HT1080 (cell line): Measurements from ENCODE around the gene GATA6. TPM values are rescaled to one million over a fixed set of nuclear protein-coding genes. Genes with fewer than 3 reads are reported as not detected.
A peak's percentile ranks its signal among the peaks of the same experiment; 100 is the strongest.

ENCODE experiments used
- DNase-seq: peaks from one replicate; pipeline ENCODE4 v3.0.0-alpha.2; 2015; ENCODE audit warnings: low read depth
- polyA plus RNA-seq, 2 experiments: library from polyadenylated mRNA; depleted of rRNA; stranded (reverse); fragments of >200 nt; gene quantifications; 2 replicates each; pipeline ENCODE4 v1.2.3, GENCODE V29; 2015
- total RNA-seq: library from RNA; depleted of rRNA; stranded (reverse); fragments of >200 nt; shearing (Covaris generic); gene quantifications from 2 replicates; pipeline ENCODE4 v1.2.3, GENCODE V29; 2014; rRNA removed

GATA6 gene
- 5.5 and 6.8 TPM in 2 replicates for total RNA-seq
- 6.8 and 8.9 TPM in 2 replicates for polyA plus RNA-seq (2015; cell fraction: cytosol; rRNA removed)
- 12.5 and 13.0 TPM in 2 replicates for polyA plus RNA-seq (2015; cell fraction: nucleus; rRNA removed)

DNA sequence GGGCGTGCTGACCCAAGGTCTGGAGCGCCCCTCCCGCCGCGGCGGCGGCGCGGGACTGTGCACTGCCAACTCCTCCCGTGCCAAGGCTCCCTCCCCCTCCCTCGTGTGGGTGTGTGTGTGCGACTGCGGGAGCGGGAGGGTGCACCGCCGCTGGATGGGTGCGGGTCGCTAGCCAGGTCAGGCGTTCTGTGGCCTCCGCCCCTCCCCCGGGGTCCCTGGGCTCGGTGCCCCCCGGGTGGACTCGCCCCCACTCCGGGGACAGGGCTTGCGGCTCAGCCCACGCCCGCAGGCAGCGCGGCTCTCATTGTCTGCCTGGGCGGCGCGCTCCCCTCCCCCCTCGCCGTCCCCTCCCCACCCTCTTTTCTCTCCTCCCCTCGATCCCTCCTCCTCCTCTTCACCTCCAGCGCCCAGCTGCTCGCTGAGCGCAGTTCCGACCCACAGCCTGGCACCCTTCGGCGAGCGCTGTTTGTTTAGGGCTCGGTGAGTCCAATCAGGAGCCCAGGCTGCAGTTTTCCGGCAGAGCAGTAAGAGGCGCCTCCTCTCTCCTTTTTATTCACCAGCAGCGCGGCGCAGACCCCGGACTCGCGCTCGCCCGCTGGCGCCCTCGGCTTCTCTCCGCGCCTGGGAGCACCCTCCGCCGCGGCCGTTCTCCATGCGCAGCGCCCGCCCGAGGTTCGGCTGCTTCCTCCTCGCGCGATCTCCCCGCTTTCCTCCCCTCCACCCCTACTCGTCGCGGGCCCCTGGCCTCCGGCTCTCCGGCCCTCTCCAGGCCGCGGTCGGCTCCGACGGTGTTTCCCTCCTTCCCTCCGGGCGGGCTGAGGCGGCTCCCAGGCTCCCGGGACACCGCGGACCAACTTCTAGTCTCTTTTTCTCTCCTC lies at the start of gene GATA6:
TSS of gene GATA6 (plus strand) at position 579 of the 878 bp plus-strand sequence. CDS start 1,556 bp downstream, outside the sequence.
- peak; percentile 91 for DNase-seq

DNA sequence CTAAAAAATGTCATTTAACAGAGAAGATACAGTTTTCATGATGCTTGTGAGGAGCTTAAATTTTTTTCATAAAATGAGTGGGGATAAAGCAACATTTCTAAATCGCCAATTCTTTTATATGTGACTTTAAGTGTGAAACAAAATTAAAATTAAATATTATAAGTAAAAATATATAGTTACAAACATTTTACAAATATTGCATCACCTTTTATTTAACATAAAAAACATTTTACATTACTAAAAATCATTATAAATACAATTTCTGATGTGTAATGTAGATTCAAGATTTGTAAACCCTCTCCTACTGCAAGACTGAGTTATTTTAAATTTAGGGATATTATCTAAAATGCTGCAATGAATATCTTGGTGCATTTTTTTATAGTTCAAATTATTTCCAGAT lies 44.4 kb upstream of the GATA6 start:
- DNase-seq = no peak

DNA sequence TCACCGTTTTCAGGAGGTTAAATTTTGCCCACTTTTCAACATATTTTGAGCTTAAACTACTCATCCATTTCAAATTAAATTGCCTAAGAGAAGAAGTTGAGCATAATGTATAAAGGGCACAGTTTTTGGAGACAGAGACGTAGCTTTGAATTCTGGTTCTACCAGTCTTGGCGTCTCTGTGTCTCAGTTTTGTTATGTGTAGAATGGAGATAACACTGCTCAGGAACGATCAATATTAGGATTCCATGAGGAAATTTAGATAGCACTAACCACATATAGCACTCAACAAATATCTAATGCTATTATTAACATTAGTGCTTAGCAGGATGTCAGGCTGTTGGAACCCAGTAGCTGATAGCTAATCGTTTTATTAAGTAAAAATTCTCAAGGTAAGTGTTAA lies 40.4 kb upstream of the GATA6 start:
- DNase-seq = no peak

DNA sequence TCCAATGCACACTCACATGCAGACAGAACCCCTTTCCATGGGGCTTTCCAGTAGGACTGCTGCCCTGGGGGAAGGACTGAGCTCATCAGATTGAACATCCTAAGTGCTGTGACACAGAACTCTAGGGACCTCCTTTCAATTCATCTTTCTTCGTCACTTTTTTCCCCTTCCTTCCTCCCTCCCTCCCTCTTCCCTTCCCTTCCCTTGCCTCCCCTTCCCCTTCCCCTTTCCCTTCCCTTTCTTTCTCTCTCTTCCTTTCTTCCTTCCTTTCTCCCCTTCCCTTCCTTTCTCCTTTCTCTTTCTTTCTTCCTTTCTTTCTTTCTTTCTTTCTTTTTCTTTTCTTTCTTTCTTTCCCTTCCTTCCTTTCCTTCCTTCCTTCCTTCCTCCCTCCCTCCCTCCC lies 39.6 kb upstream of the GATA6 start:
- DNase-seq = no peak

DNA sequence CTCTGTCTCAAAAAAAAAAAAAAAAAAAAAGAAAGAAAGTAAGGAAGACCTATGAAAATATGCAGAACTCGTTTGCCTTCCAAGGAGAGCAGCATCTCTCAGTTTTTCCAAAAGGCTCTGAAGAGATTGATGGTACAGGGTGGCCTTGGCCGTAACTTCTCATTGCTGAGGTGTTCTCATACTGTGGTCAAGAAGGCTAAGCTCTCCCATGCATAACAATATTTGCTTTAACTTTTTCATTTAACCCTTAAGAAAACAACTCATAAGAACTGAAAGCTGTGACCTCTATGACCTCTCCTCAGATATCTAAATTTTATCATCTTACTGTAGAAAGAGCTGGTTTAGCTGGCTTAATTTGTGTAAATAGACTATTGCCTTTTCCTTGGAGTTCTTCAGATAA lies 37.1 kb upstream of the GATA6 start:
- no peak for DNase-seq

DNA sequence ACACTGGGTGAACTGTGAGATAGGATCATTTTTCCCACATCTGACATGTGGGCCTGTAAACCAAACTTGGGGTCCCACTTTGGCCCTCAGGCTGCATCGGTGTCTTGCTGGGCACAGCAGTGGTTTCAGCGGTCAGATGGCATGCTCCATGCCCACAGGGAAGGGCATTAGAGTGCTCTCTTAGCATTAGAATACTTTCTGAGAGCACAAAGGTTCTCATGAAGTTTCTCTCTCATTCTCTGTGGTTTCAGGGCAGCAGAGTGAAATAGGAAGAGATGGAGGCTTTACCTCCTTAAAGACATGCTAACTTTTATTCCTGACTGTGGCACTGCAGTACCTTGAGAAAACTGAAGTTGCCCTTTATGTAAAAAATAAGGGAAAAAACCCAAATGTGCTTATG lies 36.6 kb upstream of the GATA6 start:
- DNase-seq = no peak

DNA sequence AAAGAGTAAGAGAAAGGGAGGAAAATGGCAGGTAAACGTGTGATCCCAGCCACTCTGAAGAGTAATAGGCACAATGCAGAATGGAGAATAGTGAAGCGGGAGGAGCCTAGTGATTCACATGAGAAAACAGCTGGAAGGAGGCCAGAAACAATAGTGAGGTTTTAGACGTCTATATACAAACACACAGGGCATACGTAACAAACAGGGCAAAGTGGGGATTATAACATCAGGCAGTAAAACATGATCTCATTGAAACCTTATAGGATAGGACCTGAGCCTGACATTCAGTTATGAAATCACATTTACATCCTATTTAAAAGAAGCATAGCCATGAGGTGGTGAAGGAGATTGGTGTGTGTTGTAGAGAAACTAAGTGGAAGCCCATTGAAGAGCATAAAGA lies 33.0 kb upstream of the GATA6 start:
- peak; percentile 16 for DNase-seq

DNA sequence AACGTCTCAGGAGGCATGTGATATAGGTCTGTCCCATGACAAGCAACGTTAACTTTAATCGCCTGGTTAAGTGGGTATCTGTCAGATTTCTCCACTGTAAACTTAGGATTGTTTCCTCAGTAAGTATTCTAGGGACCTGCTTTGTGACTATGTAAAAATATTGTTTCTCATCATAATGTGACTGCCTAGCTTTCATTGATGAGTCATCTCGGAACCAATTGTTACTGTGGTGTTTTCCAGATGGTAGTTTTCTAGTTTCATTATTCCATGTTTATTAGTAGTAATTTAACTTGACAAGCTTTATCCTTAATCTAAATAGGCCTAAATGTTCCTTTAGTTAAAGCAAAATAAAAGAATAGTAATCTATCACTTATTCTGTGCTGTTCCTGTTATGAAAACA lies 28.2 kb upstream of the GATA6 start:
- DNase-seq = no peak

DNA sequence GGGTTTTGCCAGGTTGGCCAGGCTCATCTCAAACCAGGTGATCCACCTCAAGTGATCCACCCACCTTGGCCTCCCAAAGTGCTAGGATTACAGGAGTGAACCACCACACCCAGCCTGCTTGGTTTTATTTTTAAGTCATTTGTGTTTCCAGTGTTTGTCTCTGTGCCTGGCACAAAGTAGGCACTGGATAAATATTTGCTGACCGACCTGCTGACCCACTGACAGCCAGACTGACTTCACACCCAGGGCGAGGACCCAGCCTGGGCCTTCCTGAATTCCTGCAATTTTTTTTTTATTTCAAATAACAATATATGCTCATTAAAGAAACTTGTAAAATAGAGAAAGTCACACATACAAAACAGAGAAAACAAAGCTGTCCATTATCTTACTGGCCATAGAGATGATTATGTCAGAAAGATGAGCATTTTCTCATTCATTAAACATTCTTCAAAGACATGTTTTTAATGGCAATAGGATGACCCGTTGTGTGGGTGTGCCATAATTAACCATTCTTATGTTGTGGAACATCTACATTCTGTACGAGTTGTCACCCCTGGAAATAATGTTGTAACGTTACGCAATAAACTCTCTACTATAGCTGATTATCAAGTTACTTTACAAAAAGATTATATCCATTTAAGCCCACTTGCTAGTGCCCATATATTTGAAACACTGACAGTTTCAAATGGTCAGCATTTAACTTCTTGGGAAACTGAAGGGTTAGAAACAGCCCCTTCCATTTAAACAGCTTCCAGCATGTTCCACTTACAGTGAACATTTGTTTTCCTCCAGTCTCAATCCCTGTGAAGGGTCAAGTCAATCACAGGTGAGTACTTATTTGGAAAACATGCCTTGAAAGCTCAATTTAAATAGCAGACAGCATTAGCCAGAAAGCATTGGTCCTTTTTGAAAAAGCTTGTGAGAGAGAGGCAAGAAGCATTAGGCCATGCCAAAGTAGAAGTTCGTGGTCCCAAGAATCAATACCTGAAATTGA lies 25.7 kb upstream of the GATA6 start:
- no peak for DNase-seq

DNA sequence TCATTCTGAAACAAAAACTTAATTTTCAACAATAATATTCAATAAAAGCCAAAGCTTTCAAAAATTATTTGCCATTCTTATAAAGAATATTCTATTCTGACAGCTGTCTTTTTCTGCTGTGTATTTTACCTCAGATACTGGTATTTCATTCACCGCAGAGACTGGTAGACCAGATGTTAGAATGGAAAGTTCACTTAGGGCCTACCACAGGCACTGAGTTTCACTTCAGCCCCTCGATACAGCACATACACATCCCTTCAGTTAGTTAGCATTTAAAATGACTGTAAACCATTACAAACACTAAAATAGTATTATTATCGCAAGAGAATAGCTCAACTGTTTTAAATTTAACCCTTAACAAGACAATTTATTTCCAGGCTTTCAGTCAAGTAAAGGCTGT lies 24.2 kb upstream of the GATA6 start:
- no peak for DNase-seq

DNA sequence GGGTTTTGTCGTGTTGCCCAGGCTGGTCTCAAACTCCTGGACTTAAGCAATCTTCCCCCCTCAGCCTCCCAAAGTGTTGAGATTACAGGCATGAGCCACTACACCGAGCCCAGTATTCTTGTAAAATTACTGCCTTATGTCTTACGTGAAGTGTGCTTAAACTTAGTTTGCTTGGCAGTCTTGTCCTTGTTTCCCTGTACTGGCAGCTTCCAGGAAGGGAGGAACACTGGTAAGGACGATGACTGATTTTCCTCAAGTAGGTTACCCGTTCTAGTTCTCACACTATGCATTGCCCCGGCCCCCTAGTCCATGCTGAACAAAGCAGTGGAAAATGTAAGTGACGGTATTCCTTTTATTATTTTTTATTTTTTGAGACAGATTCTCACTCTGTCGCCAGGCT lies 19.7 kb upstream of the GATA6 start:
- DNase-seq = no peak

DNA sequence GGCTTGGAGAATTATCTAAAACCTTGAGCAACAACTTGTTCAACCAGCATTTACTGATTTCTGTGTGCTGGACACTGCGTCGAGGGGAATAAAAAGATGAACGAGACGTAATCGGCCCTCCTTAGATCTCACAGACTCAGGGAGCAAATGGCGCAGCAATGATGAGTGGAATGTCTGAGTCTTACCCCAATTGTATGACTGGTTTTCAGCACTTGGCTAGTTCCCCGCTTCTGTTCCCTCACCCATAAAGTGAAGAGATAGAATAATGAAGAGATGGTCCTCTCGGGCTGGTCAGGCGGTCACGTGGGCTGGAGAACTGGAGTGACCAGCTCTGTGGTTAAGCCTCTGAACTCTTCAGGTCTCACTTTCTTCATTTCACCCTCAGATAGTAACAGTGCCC lies 17.3 kb upstream of the GATA6 start:
- no peak for DNase-seq

DNA sequence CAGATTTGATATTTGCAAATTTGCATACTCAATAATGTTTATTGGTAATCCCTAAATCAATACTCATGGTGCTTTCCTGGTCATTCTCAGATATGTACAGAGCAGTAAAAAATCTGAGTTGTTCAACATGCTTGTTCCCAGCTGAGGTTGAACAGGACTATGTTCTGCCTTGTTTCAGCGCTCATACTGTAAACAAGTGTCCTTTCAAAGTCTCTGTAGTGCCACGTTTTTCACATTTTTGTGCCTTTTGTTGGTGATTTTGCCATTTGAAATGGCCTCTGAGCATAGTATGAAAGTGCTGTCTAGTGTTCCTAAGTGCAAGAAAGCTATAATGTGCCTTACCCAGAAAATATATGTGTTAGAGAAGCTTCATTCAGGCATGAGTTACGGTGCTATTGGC lies 16.0 kb upstream of the GATA6 start:
- no peak for DNase-seq

DNA sequence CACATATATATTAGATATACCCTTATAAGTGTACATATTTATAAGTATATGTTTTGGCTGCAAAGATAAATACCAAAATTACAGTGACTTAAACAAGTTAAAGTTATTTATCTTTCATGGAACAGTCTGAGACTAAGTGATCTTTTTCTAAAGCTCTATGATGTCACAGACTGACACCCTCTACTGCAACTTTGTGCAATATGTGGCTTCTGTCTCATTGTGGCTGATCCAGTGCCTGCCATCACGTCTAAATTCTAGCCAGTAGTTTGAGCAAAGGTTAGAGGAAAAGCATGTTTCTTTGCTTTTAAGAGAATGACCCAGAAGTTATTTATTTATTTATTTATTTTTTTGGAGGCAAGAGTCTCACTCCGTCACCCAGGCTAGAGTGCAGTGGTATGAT lies 13.8 kb upstream of the GATA6 start:
- DNase-seq = no peak

DNA sequence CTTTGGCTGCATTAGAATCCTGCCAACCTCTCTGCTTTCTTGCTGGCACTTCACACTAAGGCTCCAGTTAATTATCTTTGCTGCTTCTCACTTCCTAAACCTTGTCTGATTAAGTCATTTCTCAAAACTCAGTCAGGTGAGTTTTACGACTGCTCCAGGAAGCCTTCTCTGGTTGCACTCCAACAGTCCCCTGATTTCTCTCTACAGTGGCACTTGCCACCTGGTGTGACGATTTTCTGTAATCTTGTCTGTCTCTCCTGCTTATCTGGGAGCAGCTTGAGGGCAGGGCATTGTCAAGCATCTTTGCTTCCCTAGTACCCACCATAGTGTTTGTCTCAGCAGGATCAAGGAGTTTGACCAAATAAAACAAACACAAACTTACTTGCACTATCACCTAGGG lies 10.4 kb upstream of the GATA6 start:
- DNase-seq = no peak

DNA sequence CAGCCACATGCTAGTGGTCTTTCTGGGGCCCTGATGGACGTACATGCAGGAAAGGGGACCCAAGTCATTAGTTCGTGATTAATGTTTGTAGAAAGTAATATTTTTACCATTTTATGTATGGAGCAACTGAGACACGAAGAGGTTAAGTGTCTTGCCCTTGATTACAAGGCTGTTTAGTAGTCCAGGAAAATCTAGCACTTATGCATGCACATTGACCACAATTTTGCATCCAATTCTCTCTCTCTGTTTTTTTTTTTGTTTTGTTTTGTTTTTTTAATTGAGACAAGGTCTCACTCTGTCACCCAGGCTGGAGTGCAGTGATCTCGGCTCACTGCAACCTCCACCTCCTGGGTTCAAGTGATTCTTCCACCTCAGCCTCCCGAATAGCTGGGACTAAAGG lies 8.3 kb upstream of the GATA6 start:
- DNase-seq = no peak

DNA sequence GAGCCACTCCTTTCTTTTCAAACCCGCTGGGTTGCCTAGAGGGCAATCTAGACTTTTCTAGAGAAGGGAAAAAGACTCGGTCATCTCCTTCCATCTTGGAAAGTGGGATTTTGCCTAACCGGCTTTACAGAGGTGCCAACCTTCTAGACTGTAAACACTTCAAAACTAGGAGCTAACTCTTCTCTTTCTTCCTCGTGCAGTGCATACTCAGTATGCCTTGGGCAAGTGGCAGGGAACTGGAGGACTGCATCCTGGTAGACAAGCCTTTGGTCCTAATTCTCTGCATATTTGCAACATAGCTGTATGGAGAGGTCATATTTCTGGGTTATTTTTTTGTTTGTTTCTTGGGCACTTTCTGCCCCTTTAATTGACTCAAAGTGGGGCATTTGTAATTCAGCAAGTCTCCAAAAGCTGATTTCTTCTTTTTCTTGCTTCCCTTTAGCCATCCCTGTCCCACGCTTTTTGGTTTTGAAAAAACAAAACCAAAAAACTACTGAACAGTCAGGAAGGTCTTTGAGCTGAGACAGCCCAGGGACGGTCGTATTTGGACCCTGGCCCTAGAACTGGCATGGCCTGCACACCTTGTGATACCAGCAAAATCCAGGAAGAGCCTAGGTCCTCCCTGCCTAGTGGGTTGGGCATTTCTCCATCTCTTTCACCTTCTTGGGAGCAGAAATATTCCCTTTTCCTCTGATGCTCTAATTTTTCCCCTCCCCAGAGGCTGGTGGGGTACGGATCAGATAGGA lies 5.8 kb upstream of the GATA6 start:
- DNase-seq = no peak

DNA sequence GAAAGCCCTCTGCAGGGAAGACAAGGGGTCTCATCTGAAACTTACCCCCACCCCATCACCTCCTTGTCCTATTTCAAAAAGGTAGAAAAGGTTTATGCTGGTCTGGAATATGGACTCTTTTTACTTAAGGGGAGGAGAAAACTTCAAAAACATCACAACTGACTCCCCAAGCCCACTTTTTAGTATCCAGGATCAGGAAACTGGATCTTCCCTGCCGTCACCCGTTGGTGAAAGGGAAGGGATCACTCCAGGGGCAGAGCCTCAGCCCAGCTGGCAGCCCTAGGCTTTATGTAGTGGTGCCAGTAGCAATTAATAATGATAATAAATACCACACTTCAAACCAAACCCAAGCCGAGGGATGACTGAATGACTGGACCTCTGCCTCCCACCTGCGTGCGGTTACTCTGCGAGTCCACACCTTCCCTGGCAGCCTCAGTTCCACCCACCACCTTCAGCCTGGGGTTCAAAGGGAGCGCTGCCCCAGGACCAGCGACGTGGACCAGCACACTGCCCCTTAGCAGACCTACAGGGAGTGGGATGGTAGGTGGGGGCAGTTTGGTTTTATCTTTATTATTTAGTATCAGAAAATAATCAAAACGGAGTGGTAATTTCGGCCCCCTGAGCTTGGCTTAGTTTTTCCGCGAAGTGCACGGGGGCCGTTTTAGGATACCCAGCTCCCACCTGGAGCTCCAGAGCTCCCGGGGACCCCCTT lies 4.9 kb upstream of the GATA6 start:
- DNase-seq = no peak

DNA sequence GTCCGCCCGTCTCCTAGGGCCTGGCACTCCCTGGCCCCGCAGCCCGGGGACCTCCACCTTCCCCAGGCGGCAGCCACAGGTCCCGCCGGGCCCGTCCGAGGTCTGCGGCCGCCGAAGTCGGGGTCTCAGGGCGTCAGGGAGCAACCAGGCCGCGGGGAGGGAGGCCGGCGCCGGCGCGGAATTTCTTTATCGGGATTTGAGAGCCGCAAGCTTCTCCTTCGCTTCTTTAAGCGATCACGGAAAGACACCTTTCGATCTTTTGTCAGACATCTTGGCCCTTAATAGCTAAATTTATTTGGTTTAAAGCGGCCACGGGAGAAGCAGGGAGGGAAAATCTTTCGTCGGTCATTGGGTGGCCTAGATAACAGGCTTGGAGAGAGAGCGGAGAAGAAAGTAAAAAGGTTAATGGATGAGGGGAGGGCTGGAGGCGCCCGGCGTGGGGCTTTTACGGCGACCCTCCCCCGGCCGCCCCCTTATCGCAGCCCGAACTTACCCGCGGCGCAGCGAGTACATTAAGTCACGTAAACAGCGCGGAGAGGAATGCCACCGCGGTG lies 4.3 kb upstream of the GATA6 start:
- DNase-seq = no peak

DNA sequence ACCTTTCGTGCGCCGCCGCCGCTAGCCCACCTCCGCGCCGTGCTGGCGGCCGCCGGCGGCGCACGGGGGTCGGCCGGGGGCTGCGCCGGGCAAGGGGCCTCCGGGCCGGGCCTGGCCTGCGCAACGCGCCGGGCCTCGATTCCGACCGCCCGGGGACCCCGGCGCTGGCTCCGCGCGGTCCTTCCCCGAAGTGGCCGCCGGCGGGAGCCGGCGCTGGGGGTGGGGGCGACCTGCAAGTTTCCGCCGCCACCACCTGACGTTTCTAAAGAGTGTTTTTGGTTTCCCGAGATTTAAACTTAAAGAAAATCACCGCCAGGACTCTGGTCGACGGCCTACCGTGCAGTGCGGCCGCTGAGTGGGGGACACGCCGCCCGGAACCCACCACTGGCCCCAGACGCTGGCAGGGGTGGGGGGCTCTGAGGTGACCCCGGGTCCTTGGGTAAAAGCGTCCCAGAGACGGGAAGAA lies 3.8 kb upstream of the GATA6 start:
- no peak for DNase-seq
